PC-9 (cell line): ENCODE measurements around the gene ASB16. TPM values are rescaled to one million over a fixed set of nuclear protein-coding genes. Genes with fewer than 3 reads are reported as not detected.

Experiments used
- BruUV-seq: library from RNA; stranded (reverse); fragments of 400-500 nt; replicated peaks from 2 replicates; lab custom pipeline; 2021; lab: Mats Ljungman, UMichigan
- CTCF ChIA-PET: fragments of 300-600 bp; sonication (Branson Sonifier 250); formaldehyde crosslinking; loops from one replicate; lab custom pipeline; 2022; ENCODE audit warnings: antibody characterized with exemption; lab: Charles Lee
- POLR2A ChIA-PET: fragments of 300-600 bp; sonication (Branson Sonifier 250); formaldehyde crosslinking; loops from one replicate; lab custom pipeline; 2022; ENCODE audit warnings: antibody characterized with exemption; ENCODE audit not compliant: unreplicated experiment; lab: Charles Lee
- DNase-seq, 2 experiments: peaks; one replicate each; pipeline versions ENCODE4 v3.0.0 to v3.0.0-alpha.2; 2015 to 2022; ENCODE audit warnings: mixed read lengths in 1 of 2
- H2AFZ ChIP-seq: fragments of 200-600 bp; sonication (generic); 2 replicates; pipeline ENCODE4 v1.8.1; 2017; ENCODE audit warnings: antibody characterized with exemption
- H3F3A ChIP-seq: fragments of 200-600 bp; sonication (generic); 2 replicates; pipeline ENCODE4 v1.8.1; 2017; ENCODE audit warnings: antibody characterized with exemption, mild to moderate bottlenecking, low read depth; ENCODE audit not compliant: insufficient read depth
- H3K27ac ChIP-seq: fragments of 200-600 bp; sonication (generic); 2 replicates; pipeline ENCODE4 v1.6.1; 2016; ENCODE audit warnings: mixed run types
- H3K27me3 ChIP-seq: fragments of 200-600 bp; sonication (generic); 2 replicates; pipeline ENCODE4 v1.6.1; 2016; ENCODE audit warnings: low read depth, mixed run types; ENCODE audit not compliant: insufficient read depth
- H3K36me3 ChIP-seq: fragments of 200-600 bp; sonication (generic); 2 replicates; pipeline ENCODE4 v1.6.1; 2016; ENCODE audit warnings: low read depth, mixed run types
- H3K4me1 ChIP-seq: fragments of 200-600 bp; sonication (generic); replicated peaks from 2 replicates; pipeline ENCODE4 v1.6.1; 2016; ENCODE audit warnings: mixed run types; ENCODE audit not compliant: insufficient read depth
- H3K4me2 ChIP-seq: fragments of 200-600 bp; sonication (generic); 2 replicates; pipeline ENCODE4 v1.6.1; 2017; ENCODE audit warnings: mixed run types
- H3K4me3 ChIP-seq: fragments of 200-600 bp; sonication (generic); 2 replicates; pipeline ENCODE4 v1.6.1; 2016; ENCODE audit warnings: mixed run types
- H3K79me2 ChIP-seq: fragments of 200-600 bp; sonication (generic); 2 replicates; pipeline ENCODE4 v1.6.1; 2017; ENCODE audit warnings: low read depth, mixed run types
- H3K9me2 ChIP-seq: fragments of 200-600 bp; sonication (generic); 2 replicates; pipeline ENCODE4 v1.8.1; 2017; ENCODE audit warnings: mild to moderate bottlenecking; ENCODE audit not compliant: insufficient read depth
- H3K9me3 ChIP-seq: fragments of 200-600 bp; sonication (generic); 2 replicates; pipeline ENCODE4 v1.8.1; 2016; ENCODE audit warnings: low read depth; ENCODE audit not compliant: insufficient read depth
- H4K20me1 ChIP-seq: fragments of 200-600 bp; sonication (generic); 2 replicates; pipeline ENCODE4 v1.8.1; 2017; ENCODE audit not compliant: insufficient read depth
- EZH2 ChIP-seq: fragments of 200-600 bp; sonication (generic); IDR thresholded peaks from 2 replicates; pipeline ENCODE4 v1.8.0; 2017; ENCODE audit warnings: antibody characterized with exemption, low read depth
- intact Hi-C: fragments of 100-400 bp; cut with micrococcal nuclease; formaldehyde crosslinking; loops from one replicate; pipeline ENCODE4 v1.10.0; 2022; ENCODE audit not compliant: unreplicated experiment
- total RNA-seq: library from RNA; stranded (reverse); gene quantifications from 2 replicates; pipeline ENCODE4 v1.2.3, GENCODE V29; 2021
- TF ChIP-seq, protein P1 (sequence below): fragments of 200-600 bp; sonication (generic); conservative IDR thresholded peaks from 2 replicates; pipeline ENCODE4 v1.6.1; 2017; ENCODE audit warnings: mixed run types, antibody characterized with exemption, mild to moderate bottlenecking, moderate library complexity

ASB16 gene
- total RNA-seq, 1 experiment from 2014 or later, result not detected

DNA sequence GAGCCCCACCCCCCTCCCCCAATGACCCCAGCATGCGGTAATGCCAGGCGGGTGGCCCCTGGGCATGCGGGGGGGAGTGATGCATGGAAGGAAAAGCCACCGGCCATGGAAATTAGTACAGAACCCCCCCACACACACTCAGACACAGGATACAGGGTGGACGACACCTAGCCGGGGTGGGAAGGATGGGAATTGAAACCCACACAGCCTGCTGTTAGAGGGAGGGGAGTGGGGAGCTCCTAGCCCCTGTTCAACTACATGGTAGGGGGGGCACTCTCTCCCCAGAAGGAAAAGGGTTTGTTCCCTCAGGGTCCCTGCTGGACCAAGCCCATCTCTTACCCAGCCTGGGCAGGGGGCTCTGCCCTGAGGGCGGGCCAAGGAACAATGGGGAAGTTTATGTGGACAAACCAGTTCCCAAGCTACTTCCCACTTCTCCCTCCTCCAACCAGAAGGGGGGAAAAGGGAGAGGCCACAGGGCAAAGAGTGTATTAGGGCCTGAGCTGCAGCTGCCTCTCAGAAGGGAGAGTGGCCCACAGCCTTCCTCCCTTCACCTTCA is 21.5 kb downstream of the ASB16 start:
- no peak overlapping the region for H3K4me3 ChIP-seq
- no peak for DNase-seq
- peak overlapping the region; percentile 28 for H3K4me2 ChIP-seq
- no peaks in the 10 kb centered on the region for H3K9me2 ChIP-seq
- peaks cover 23% of the 10 kb centered on the region for H3K4me1 ChIP-seq
- intact Hi-C loops, result no loop called here
- peaks cover 46% of the 10 kb centered on the region for H3F3A ChIP-seq
- POLR2A ChIA-PET, result interaction anchor here (0.6 to 0.7 kb wide), 2 partner anchors 28 to 132 kb away, joined by 6 to 7 read pairs; partner anchors contain the start of gene UBTF
- no TSS peak for BruUV-seq
- H3K79me2 ChIP-seq, result peaks cover 24% of the 10 kb centered on the region
- H3K27me3 ChIP-seq, result no peaks in the 10 kb centered on the region
- peaks cover 12% of the 10 kb centered on the region; the same call in 1 of the 2 replicates for H4K20me1 ChIP-seq
- H3K9me3 ChIP-seq, result no peaks in the 10 kb centered on the region
- TF ChIP-seq, protein P1, sequence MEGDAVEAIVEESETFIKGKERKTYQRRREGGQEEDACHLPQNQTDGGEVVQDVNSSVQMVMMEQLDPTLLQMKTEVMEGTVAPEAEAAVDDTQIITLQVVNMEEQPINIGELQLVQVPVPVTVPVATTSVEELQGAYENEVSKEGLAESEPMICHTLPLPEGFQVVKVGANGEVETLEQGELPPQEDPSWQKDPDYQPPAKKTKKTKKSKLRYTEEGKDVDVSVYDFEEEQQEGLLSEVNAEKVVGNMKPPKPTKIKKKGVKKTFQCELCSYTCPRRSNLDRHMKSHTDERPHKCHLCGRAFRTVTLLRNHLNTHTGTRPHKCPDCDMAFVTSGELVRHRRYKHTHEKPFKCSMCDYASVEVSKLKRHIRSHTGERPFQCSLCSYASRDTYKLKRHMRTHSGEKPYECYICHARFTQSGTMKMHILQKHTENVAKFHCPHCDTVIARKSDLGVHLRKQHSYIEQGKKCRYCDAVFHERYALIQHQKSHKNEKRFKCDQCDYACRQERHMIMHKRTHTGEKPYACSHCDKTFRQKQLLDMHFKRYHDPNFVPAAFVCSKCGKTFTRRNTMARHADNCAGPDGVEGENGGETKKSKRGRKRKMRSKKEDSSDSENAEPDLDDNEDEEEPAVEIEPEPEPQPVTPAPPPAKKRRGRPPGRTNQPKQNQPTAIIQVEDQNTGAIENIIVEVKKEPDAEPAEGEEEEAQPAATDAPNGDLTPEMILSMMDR, result no peak
- TF ChIP-seq EZH2, result no peak
- H2AFZ ChIP-seq, result no peak overlapping the region
- peaks cover 7% of the 10 kb centered on the region for H3K36me3 ChIP-seq
- CTCF ChIA-PET, result no interaction called here
- no peak overlapping the region; the same call in 1 of the 2 replicates for H3K27ac ChIP-seq

GRCh38 chr17:44192750-44193149 is 22.2 kb downstream of the ASB16 start:
- no peak for DNase-seq
- H3K4me3 ChIP-seq, result no peak overlapping the region
- H3K27me3 ChIP-seq, result no peaks in the 10 kb centered on the region
- peaks cover 42% of the 10 kb centered on the region for H3F3A ChIP-seq
- no peak overlapping the region for H2AFZ ChIP-seq
- no peak overlapping the region; the same call in 1 of the 2 replicates for H3K27ac ChIP-seq
- no peaks in the 10 kb centered on the region for H3K9me2 ChIP-seq
- peaks cover 24% of the 10 kb centered on the region for H3K79me2 ChIP-seq
- ChIA-PET CTCF (no interaction called here), POLR2A (no interaction called here)
- peaks cover 25% of the 10 kb centered on the region for H3K4me1 ChIP-seq
- TF ChIP-seq, protein P1, result no peak
- TF ChIP-seq EZH2, result no peak
- peak overlapping the region; percentile 28; the same call in 1 of the 2 replicates for H3K4me2 ChIP-seq
- H4K20me1 ChIP-seq, result peaks cover 12% of the 10 kb centered on the region
- intact Hi-C loops, result no loop called here
- BruUV-seq, result no TSS peak
- H3K36me3 ChIP-seq, result peaks cover 7% of the 10 kb centered on the region
- no peaks in the 10 kb centered on the region for H3K9me3 ChIP-seq

DNA sequence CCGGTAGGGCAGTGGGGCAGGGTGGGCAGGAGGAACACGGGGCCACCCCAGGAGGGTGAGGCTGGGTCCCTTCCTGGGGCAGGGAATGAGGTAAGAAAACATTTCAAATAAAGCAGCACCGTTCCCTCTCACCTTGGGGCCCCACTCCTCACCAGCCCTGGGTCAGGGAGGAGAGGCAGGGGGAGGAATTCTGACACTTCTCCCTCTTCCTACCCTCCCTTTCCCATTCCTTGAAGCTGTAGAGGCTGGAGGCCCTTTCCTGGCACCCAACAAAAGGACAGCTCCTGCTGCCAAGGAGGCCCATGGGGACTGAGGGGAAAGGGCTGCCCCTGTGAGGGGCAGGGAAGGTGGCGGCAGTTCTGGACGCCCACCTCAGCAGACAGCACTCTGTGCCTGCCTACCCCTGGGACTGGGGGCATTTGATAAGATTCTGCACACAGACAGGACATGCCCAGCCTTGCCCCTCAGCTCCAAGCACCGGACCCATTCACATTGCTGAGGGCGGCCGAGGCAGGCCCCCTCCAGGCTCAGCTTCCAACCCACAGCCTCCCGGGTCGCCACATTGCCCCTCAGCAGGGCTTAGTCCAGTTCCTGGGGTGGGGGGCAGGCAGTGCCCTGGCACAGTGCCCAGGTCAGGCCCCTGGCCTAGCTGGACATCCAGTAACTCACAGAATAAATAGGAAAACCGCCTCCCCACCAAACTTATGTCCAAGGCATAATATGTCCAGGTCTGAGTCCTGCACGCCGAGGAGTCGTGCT is 23.0 kb downstream of the ASB16 start:
- no peak for TF ChIP-seq EZH2
- TF ChIP-seq, protein P1, result no peak
- Histone ChIP-seq H3K27me3 (no peaks in the 10 kb centered on the region), H3K9me3 (no peaks in the 10 kb centered on the region), H3K4me2 (peak overlapping the region; percentile 28; the same call in 1 of the 2 replicates), H3K4me3 (no peak overlapping the region), H3K27ac (no peak overlapping the region), H3K79me2 (peaks cover 28% of the 10 kb centered on the region), H3K4me1 (peaks cover 24% of the 10 kb centered on the region), H3K9me2 (no peaks in the 10 kb centered on the region), H3K36me3 (peaks cover 7% of the 10 kb centered on the region), H2AFZ (no peak overlapping the region), H3F3A (peaks cover 41% of the 10 kb centered on the region), H4K20me1 (peaks cover 12% of the 10 kb centered on the region)
- CTCF ChIA-PET, result no interaction called here
- BruUV-seq, result no TSS peak
- POLR2A ChIA-PET, result no interaction called here
- no peak for DNase-seq
- intact Hi-C loops, result no loop called here
